ELF-1 (cell line): ENCODE measurements around the gene GOLIM4.
"Not testable (repeated sequence)": the region's sequence is repeated elsewhere in the genome, so short reads cannot be mapped to it uniquely, and the experiment has no call there.

ENCODE experiments used
- DNase-seq: peaks from one replicate; pipeline ENCODE4 v3.0.0-alpha.2; 2016; ENCODE audit warnings: low read depth, low spot score

The GOLIM4 gene

GRCh38 chr3:168095611-168096209, at the start of gene GOLIM4:
Gene GOLIM4 (minus strand): TSS chr3:168095924. CDS start chr3:168095285, 639 bp downstream.
- DNase-seq: peak; percentile 95

GRCh38 chr3:168141405-168141998, 45.8 kb upstream of the GOLIM4 start:
- DNase-seq: no peak

DNA sequence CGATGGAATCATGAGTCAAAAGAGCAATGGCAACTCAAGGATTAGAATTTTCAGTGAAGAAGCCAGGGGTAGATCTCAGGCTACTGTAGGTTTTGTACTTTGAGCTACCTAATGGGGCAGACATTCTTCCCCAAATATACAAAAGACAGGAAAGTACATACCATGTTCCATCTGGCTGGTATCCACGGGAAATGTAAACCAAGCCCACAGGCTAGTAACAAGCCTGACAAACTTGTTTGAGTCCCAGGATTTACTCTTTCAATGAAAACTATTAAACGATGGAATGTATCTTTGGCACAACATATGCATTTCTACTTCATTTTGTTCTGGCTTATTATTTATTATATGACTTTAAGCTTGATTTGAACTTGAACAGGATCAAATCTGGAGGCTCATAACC, 44.2 kb upstream of the GOLIM4 start:
- no peak for DNase-seq

DNA sequence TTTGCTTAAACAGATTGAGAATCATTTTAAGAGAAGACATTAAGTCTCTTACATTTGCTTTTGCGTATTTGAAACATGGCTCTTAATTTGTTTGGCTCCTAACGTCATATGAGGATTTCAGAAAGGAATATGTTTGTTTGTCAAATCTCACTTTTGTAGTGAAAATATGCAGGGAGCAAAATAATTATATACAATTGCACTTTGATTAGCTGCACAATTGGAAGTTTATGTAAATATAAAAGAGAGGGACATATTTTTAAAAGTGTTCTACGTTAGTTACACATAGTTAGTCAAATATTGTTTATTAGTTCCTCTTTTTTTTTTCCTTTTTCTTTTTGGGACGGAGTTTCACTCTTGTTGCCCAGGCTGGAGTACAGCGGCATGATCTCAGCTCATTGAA, 42.7 kb upstream of the GOLIM4 start:
- DNase-seq: no peak

GRCh38 chr3:168134931-168135330, 39.2 kb upstream of the GOLIM4 start:
- DNase-seq: no peak

GRCh38 chr3:168130250-168130649, 34.5 kb upstream of the GOLIM4 start:
- not testable (repeated sequence) for DNase-seq

DNA sequence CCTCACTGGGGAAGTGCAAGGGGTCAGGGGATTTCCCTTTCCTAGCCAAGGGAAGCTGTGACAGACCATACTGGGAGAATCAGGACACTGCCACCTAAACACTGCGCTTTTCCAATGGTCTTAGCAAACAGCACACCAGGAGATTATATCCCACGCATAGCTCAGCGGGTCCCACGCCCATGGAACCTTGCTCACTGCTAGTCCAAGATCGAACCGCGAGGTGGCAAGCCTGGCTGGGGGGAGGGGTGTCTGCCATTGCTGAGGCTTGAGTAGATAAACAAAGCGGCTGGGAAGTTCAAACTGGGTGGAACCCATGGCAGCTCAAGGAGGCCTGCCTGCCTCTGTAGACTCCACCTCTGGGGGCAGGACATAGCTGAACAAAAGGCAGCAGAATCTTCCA, 32.7 kb upstream of the GOLIM4 start:
- not testable (repeated sequence) for DNase-seq

DNA sequence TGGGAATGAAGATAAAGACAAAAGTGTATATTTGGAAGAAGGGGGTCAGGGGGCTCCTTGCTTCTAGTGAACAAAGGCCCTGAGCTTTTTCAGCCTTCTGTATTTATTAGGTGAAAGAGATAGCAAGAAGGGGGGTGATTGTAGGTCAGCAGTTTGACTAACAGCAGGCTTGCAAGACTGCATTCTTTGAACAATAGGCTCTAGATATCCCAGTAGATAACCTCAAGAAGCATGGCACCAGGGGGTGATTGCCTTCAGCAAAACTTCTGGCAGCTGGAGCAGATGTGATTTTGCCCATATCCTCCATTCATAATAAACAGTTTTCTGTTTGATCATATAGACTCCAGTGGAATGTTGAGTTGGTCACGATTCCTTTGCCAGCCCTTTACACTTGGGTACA, 31.7 kb upstream of the GOLIM4 start:
- no peak for DNase-seq

- DNase-seq: no peak
Observed at GRCh38 chr3:168124791-168125190, 29.1 kb upstream of the GOLIM4 start.

DNA sequence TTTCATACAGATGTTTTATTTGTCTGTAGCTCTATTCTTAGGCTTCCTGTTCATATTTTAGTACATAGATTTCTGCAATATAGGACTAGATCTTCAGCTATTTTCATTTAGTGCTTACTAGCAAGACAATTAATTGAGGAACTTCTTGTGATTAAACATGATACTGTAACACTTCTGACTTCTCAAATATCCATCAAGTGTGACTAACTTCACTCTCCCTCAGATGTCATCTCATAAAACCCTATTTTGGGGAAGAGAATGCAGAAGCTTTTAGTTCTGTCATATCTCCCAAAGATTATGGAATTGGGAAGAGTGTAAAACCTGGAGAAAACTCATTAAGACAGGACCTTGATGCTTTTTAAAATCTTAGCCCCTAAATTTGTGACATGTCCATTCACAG, 28.6 kb upstream of the GOLIM4 start:
- no peak for DNase-seq

DNA sequence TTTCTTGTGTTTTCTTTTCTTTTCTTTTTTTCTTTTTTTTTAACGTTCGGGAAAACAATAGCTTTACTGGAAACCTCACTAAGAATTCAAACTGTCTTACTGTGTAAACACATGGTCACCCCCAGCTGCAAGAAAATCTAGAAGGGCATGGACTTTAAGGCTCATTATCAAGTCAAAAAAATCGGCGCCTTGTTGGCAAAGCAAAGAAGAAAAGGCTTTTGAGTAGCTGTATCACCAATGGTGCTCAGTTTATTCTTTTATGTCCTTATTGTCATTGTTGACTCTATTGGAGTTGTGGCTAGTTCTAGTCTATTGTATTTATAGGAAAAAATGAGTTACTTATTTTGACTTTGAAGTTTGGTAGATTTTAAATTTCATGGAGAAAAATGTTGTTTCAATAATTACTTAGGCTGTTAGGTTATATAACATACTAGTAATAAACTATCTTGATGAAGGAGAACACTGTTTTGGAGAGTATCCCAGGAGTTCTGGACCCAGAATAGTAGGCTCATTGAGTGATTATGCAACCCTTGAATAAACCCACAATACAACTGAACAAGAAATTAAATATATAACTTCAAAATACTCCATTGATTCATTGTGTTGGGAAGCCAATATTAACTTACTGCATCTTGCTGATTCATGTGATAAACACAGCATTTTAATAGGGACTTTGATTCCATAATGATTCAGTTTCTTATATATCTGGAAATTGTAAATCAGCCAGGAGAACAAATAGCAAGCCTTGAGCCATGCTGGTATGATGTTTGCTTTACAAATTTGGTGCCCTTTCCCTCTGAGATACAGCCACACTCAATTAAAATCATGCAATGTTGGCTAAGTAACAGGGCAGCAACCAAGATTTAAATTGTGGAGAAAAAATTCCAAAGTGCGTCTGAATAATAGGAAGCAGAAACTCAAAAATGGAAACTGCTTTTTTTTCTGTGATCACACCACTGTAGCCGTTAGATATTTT, 27.8 kb upstream of the GOLIM4 start:
- no peak for DNase-seq

DNA sequence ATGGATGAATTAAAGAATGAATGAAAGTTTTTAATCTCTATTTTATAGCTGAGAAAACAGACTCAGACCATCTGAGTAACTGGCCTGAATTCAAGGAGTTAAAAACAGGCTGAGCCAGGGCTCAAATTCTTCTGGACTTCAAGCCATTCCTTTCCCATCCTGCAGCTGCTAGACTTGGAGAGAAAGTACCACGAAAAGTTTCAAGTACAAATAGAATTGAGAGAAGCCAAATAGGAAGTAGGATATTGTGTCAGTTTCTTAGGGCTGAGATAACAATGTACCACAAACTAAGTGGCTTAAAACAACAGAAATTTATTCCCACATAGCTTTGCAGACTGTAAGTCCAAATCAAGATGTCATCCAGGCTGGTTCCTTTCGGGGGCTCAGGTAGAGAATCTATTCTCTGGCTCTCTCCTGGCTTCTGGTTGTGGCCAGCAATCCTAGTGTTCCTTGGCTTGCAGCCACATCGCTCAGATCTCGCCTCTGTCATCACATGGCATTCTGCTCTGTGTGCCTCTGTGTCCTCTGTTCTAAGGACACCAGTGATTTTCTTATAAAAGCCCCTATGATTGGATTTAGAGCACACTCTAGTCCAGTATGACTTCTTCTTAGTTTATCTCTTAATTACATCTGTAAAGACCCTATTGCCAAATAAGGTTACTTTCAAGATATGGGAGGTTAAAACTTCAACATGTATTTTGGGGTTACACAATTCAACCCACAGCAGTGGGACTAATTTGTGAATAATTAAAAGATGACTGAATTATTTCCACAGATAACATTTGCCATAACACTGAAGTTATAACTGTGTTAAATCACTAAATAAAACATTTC, 25.7 kb upstream of the GOLIM4 start:
- DNase-seq: no peak

DNA sequence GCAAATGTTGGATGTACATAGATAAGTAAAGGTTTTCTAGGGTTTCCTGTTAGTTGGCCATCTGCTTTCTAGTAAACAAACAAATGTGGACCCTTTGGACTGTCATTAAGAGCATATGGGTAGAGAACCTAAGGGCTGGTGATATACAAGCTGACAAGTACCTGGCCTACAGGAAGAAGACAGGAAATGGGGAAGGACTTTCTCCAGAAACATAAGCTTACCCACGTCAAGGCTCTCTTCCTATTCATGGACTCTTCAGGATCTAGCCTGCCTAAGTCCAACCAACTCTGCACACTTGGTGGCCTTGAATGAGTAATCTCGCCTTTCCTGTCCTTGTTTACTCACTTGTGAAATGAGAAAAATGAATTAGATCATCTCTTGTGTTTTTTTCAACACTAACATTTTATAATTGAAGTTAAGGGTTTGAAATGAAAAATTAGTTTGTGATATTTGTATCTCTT, 22.2 kb upstream of the GOLIM4 start:
- no peak for DNase-seq

- DNase-seq: no peak
Observed at GRCh38 chr3:168117059-168117458, 21.3 kb upstream of the GOLIM4 start.

GRCh38 chr3:168116279-168116678, 20.6 kb upstream of the GOLIM4 start:
- DNase-seq: no peak

GRCh38 chr3:168113848-168114247, 18.1 kb upstream of the GOLIM4 start:
- no peak for DNase-seq

GRCh38 chr3:168112894-168113293, 17.2 kb upstream of the GOLIM4 start:
- no peak for DNase-seq

DNA sequence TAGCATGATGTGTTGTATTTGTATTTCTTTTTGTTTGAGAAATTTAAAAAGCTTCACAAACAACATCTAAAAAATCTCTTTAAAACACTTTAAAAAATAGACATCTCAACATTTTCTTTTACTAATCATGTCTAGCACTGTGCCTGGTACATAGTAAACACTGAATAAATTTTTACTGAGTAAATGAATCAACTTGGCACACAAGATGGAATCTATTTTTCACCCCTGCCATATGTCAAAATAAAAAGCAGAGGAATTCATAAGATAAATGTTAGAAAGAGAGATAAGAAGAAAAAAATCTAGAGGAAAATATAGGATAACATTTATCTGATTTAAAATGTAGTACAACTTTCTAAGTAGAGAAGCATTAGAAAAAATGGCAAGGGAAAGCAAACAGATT, 8.6 kb upstream of the GOLIM4 start:
- no peak for DNase-seq

DNA sequence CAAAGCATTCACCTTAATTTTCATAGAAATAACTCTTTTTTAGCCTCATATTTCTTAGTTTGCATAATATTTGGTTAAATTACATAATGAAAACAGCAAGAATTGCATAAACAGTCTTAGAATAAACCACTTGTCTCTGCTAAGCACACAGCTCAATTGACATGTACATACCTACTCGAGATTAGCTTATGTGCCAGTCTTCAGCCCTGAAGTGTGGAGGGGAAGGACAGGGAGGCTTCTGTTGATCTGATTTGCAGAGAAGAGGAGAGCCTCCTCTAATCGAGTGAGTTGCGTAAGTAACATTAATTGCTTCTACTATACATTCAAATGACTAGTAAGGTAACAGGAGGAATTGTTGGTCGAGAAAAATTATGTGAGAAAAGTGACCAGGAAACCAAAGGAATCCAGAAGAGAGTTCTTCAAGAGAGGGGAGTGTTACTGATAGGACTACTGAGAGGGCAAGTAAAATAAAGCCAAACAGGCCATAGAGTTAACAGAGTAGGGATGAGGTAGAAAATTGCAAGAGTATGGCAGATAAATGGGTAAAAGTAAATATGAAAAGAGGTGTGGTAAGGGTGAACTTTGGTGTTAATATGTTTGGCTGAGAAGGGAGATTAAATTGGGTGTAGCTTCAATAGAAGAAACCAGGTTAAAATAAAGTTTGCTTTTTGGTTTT, 7.1 kb upstream of the GOLIM4 start:
- DNase-seq: no peak

- DNase-seq: no peak
Observed at GRCh38 chr3:168100777-168101492, 5.2 kb upstream of the GOLIM4 start.
